ENCODE data around the gene REEP1. TPM values are rescaled to one million over a fixed set of nuclear protein-coding genes. Genes with fewer than 3 reads are reported as not detected.

The REEP1 gene
- total RNA-seq, 1 experiment from 2014 or later: 5.9 TPM

- CTCF ChIA-PET: no interaction called here
These were observed 36.4 kb downstream of the REEP1 start for GRCh38 chr2:86301009-86301408.

More at GRCh38 chr2:86301009-86301408, 36.4 kb downstream of the REEP1 start:
- intact Hi-C loops (cut with micrococcal nuclease): no loop called here
- TF ChIP-seq EGR1 (IDR thresholded peaks at IDR 0.05; ENCODE audit: low read depth) (no peak), SRF (IDR thresholded peaks at IDR 0.05; ENCODE audit: low read depth) (no peak), ATF3 (IDR thresholded peaks at IDR 0.05) (no peak), MAX (IDR thresholded peaks at IDR 0.05) (no peak), FOSL1 (IDR thresholded peaks at IDR 0.05; ENCODE audit: low read depth) (no peak), JUND (IDR thresholded peaks at IDR 0.05) (no peak), ELF1 (IDR thresholded peaks at IDR 0.05; ENCODE audit: borderline replicate concordance, low read depth) (no peak), SIN3A (IDR thresholded peaks at IDR 0.05; ENCODE audit: low read depth) (no peak), RAD21 (IDR thresholded peaks at IDR 0.05; ENCODE audit: low read depth) (no peak), ZFX (IDR thresholded peaks at IDR 0.05) (no peak), POLR2A (IDR thresholded peaks at IDR 0.05; ENCODE audit: borderline replicate concordance, extremely low read depth, insufficient read depth, insufficient read length) (no peak), POLR2AphosphoS5 (IDR thresholded peaks at IDR 0.05; ENCODE audit: low read depth, low read length) (no peak), YY1 (IDR thresholded peaks at IDR 0.05; ENCODE audit: extremely low read depth, insufficient replicate concordance, low read depth, low read length) (no peak), CTCF (IDR thresholded peaks at IDR 0.05 in 2 of 3, conservative IDR thresholded peaks at IDR 0.05 in 1 of 3; ENCODE audit: borderline replicate concordance in 1 of 3, insufficient read depth in 1 of 3, low read depth in 2 of 3, low read length in 2 of 3) (no peak), SP1 (IDR thresholded peaks at IDR 0.05; ENCODE audit: low read depth) (no peak), ZBTB33 (IDR thresholded peaks at IDR 0.05; ENCODE audit: extremely low read depth, insufficient replicate concordance, low read length) (no peak), EZH2 (IDR thresholded peaks at IDR 0.05) (no peak), EZH2phosphoT487 (IDR thresholded peaks at IDR 0.05; ENCODE audit: borderline replicate concordance) (no peak), ZNF274 (IDR thresholded peaks at IDR 0.05; ENCODE audit: low read depth, low read length) (no peak), CEBPB (IDR thresholded peaks at IDR 0.05; ENCODE audit: low read depth) (no peak)
- ATAC-seq: no peak
- no peak overlapping the region for H3K27ac ChIP-seq (ENCODE audit: low read depth, low read length)
- RAD21 ChIA-PET (ENCODE audit: low non-redundant PET in 1 of 2, low total read pairs in 2 of 2, uncharacterized antibody in 2 of 2, unreplicated experiment in 2 of 2): no interaction called here
- POLR2A ChIA-PET: no interaction called here
- H3K36me3 ChIP-seq (ENCODE audit: control insufficient read depth in 1 of 2, insufficient read depth in 2 of 2, low read length in 2 of 2): no peaks in the 10 kb centered on the region
- H4K20me1 ChIP-seq (ENCODE audit: insufficient read depth): no peaks in the 10 kb centered on the region
- H3K4me3 ChIP-seq (replicated peaks in 1 of 2; ENCODE audit: low read depth in 1 of 2, low read length in 2 of 2): no peak overlapping the region
- no peak overlapping the region for H3K9ac ChIP-seq (ENCODE audit: low read length)
- H3K4me2 ChIP-seq (ENCODE audit: low read length): no peak overlapping the region
- no peak overlapping the region for H2AFZ ChIP-seq (ENCODE audit: low read depth, low read length, poor library complexity, severe bottlenecking)
- no peak for DNase-seq (ENCODE audit: low read depth, low spot score)
- no TSS peak for BruUV-seq (replicated peaks)
- no peaks in the 10 kb centered on the region for H3K79me2 ChIP-seq (ENCODE audit: insufficient read depth, low read length)
- H3K27me3 ChIP-seq (ENCODE audit: insufficient read depth, low read length): no peaks in the 10 kb centered on the region
- no peaks in the 10 kb centered on the region for H3K4me1 ChIP-seq (ENCODE audit: control insufficient read depth in 1 of 2, insufficient read depth in 2 of 2, low read length in 2 of 2)
- H3K9me3 ChIP-seq (ENCODE audit: control insufficient read depth in 1 of 2, insufficient read depth in 1 of 2, low read depth in 1 of 2, low read length in 2 of 2): no peaks in the 10 kb centered on the region
- H3K9me2 ChIP-seq (ENCODE audit: insufficient read depth): no peaks in the 10 kb centered on the region

All from HCT116 (cell line).